HepG2 (cell line): Measurements from ENCODE around the gene GIPC1. TPM values are rescaled to one million over a fixed set of nuclear protein-coding genes. Genes with fewer than 3 reads are reported as not detected.
A peak's percentile ranks its signal among the peaks of the same experiment; 100 is the strongest.

Source experiments
- AGO2 ChIP-seq: fragments of 200-400 bp; formaldehyde crosslinking; optimal IDR thresholded peaks from 2 replicates; pipeline ENCODE3; 2017; ENCODE audit warnings: mild to moderate bottlenecking, low read depth, low read length, moderate library complexity
- DRAP1 ChIP-seq: IDR thresholded peaks from 2 replicates; pipeline ENCODE4 v1.6.1; 2016; ENCODE audit warnings: missing genetic modification reagents, missing compliant biosample characterization
- E2F2 ChIP-seq: sonication (generic); formaldehyde crosslinking; IDR thresholded peaks from 2 replicates; pipeline ENCODE4 v1.4.0; 2020; ENCODE audit warnings: missing genetic modification reagents, borderline replicate concordance
- IRX3 ChIP-seq: sonication (generic); formaldehyde crosslinking; IDR thresholded peaks from 2 replicates; pipeline ENCODE4 v1.8.1; 2023; ENCODE audit warnings: mild to moderate bottlenecking, low read depth, missing genetic modification reagents, borderline replicate concordance
- KDM1A ChIP-seq: IDR thresholded peaks from 2 replicates; pipeline ENCODE4 v1.6.1; 2016; ENCODE audit warnings: missing compliant biosample characterization
- KDM2A ChIP-seq: sonication (generic); formaldehyde crosslinking; IDR thresholded peaks from 2 replicates; pipeline ENCODE4 v1.4.0; 2020; ENCODE audit warnings: low read depth, missing genetic modification reagents, borderline replicate concordance
- KLF13 ChIP-seq: sonication (generic); formaldehyde crosslinking; IDR thresholded peaks from 2 replicates; pipeline ENCODE4 v1.4.0; 2020; ENCODE audit warnings: mild to moderate bottlenecking, missing genetic modification reagents
- NR2C2 ChIP-seq: sonication (generic); formaldehyde crosslinking; IDR thresholded peaks from 2 replicates; pipeline ENCODE4 v1.4.0; 2020; ENCODE audit warnings: missing genetic modification reagents, mild to moderate bottlenecking, moderate library complexity, borderline replicate concordance
- RNF2 ChIP-seq: fragments of 450-650 bp; conservative IDR thresholded peaks from 2 replicates; pipeline ENCODE4 v1.6.1; 2016; ENCODE audit warnings: low read depth
- ZBED4 ChIP-seq: sonication (generic); formaldehyde crosslinking; IDR thresholded peaks from 2 replicates; pipeline ENCODE4 v1.4.0; 2020; ENCODE audit warnings: missing genetic modification reagents, borderline replicate concordance
- ZNF503 ChIP-seq: sonication (generic); formaldehyde crosslinking; IDR thresholded peaks from 2 replicates; pipeline ENCODE4 v1.4.0; 2020; ENCODE audit warnings: missing genetic modification reagents
- ZNF513 ChIP-seq: sonication (generic); formaldehyde crosslinking; conservative IDR thresholded peaks from 2 replicates; pipeline ENCODE4 v1.5.0; 2020; ENCODE audit warnings: missing genetic modification reagents
- ZNF660 ChIP-seq: sonication (generic); formaldehyde crosslinking; IDR thresholded peaks from 2 replicates; pipeline ENCODE4 v1.5.1; 2020; ENCODE audit warnings: mild to moderate bottlenecking, low read depth, missing genetic modification reagents, borderline replicate concordance
- ZNF724P ChIP-seq: sonication (generic); formaldehyde crosslinking; IDR thresholded peaks from 2 replicates; pipeline ENCODE4 v1.8.0; 2022; ENCODE audit warnings: missing genetic modification reagents, borderline replicate concordance
- ZNF782 ChIP-seq: sonication (generic); formaldehyde crosslinking; IDR thresholded peaks from 2 replicates; pipeline ENCODE4 v1.4.0; 2020; ENCODE audit warnings: missing genetic modification reagents, mild to moderate bottlenecking, borderline replicate concordance
- ZXDC ChIP-seq: sonication (generic); formaldehyde crosslinking; IDR thresholded peaks from 2 replicates; pipeline ENCODE4 v1.5.0; 2020; ENCODE audit warnings: mild to moderate bottlenecking, missing genetic modification reagents
- polyA plus RNA-seq, 8 experiments: library from polyadenylated mRNA; depleted of rRNA in 3 of 8; stranded (reverse) in 7 of 8; unstranded in 1 of 8; fragments of >200 nt; fragmentation: Illumina TruSeq in 4 of 8; extraction: Trizol in 4 of 8; gene quantifications; 2 replicates each; pipeline versions ENCODE4 v1.2.1 to v1.2.3, GENCODE V29; 2011 to 2016; ENCODE audit warnings: low read depth in 4 of 8, missing spikeins in 1 of 8, mixed read lengths in 1 of 8; ENCODE audit not compliant: insufficient read depth in 1 of 8
- total RNA-seq, 5 experiments: library from RNA; depleted of rRNA; stranded (reverse); fragments of >200 nt; fragmentation: Illumina TruSeq; extraction: Trizol; gene quantifications; 2 replicates each; pipeline ENCODE4 v1.2.3, GENCODE V29; 2016; ENCODE audit warnings: low read depth in 1 of 5

Gene GIPC1
- total and polyA plus RNA-seq, 2 of the 13 experiments (the other 11 are each of a cell fraction or from before 2014, with no cell fraction given), result 27.1 to 48.1 TPM

GRCh38 chr19:14529254-14530004 lies 33.5 kb upstream of the GIPC1 start, which contains the start of gene TECR (continued):
- TF ChIP-seq KLF13 (peak; percentile 39; the same call in 1 of the 2 replicates), ZNF782 (no peak), KDM1A (CRISPR knock-in tag) (no peak), ZBED4 (CRISPR knock-in tag) (peak; percentile 18; the same call in 1 of the 2 replicates), RNF2 (no peak), ZNF513 (CRISPR knock-in tag) (no peak), ZNF503 (no peak), KDM2A (CRISPR knock-in tag) (peak; percentile 53; the same call in 1 of the 2 replicates), IRX3 (no peak), DRAP1 (CRISPR knock-in tag) (peak; percentile 99), ZXDC (no peak), ZNF724P (peak; percentile 52; the same call in 1 of the 2 replicates), E2F2 (CRISPR knock-in tag) (no peak), NR2C2 (CRISPR knock-in tag) (no peak), AGO2 (peak; percentile 74), ZNF660 (CRISPR knock-in tag) (no peak)
